H9 (cell line): ENCODE results near the gene ZCWPW1. TPM values are rescaled to one million over a fixed set of nuclear protein-coding genes. Genes with fewer than 3 reads are reported as not detected.

Source experiments
- DNase-seq: peaks from one replicate; pipeline ENCODE4 v3.0.0-alpha.2; 2017
- H2AFZ ChIP-seq: one replicate; pipeline ENCODE4 v1.6.1; 2013; ENCODE audit warnings: mild to moderate bottlenecking, low read length, control low read depth, moderate library complexity
- H2AK5ac ChIP-seq: 2 replicates; pipeline ENCODE4 v1.6.1; 2013; ENCODE audit warnings: low read length, control low read depth, mixed read lengths; ENCODE audit not compliant: insufficient read length
- H2BK120ac ChIP-seq: one replicate; pipeline ENCODE4 v1.6.1; 2013; ENCODE audit warnings: low read depth, mild to moderate bottlenecking, low read length, control low read depth, inconsistent platforms; ENCODE audit not compliant: poor library complexity, severe bottlenecking
- H2BK12ac ChIP-seq: 2 replicates; pipeline ENCODE4 v1.6.1; 2013; ENCODE audit warnings: low read length, control low read depth, mixed read lengths, low read depth; ENCODE audit not compliant: insufficient read length
- H2BK15ac ChIP-seq: 2 replicates; pipeline ENCODE4 v1.6.1; 2013; ENCODE audit warnings: low read depth, low read length, control low read depth
- H2BK20ac ChIP-seq: one replicate; pipeline ENCODE4 v1.6.1; 2013; ENCODE audit warnings: low read depth, mild to moderate bottlenecking, low read length, control low read depth, inconsistent platforms; ENCODE audit not compliant: poor library complexity, severe bottlenecking
- H2BK5ac ChIP-seq: 2 replicates; pipeline ENCODE4 v1.6.1; 2013; ENCODE audit warnings: low read length, control low read depth, mixed read lengths; ENCODE audit not compliant: insufficient read length
- H3K14ac ChIP-seq: 2 replicates; pipeline ENCODE4 v1.6.1; 2013; ENCODE audit warnings: low read length, control low read depth; ENCODE audit not compliant: insufficient read depth
- H3K18ac ChIP-seq: 2 replicates; pipeline ENCODE4 v1.6.1; 2013; ENCODE audit warnings: low read depth, mild to moderate bottlenecking, mixed read lengths, low read length, control low read depth; ENCODE audit not compliant: insufficient read length
- H3K23ac ChIP-seq: 2 replicates; pipeline ENCODE4 v1.6.1; 2013; ENCODE audit warnings: low read length, control low read depth, mixed read lengths, low read depth; ENCODE audit not compliant: insufficient read length
- H3K23me2 ChIP-seq: 2 replicates; pipeline ENCODE4 v1.6.1; 2013; ENCODE audit warnings: low read depth, mild to moderate bottlenecking, mixed read lengths, low read length, control low read depth; ENCODE audit not compliant: insufficient read length, poor library complexity, severe bottlenecking
- H3K27ac ChIP-seq: 2 replicates; pipeline ENCODE4 v1.5.1; 2013; ENCODE audit warnings: low read length, control low read depth, mixed read lengths, low read depth; ENCODE audit not compliant: insufficient read length
- H3K27me3 ChIP-seq: 2 replicates; pipeline ENCODE4 v1.6.1; 2013; ENCODE audit warnings: low read length, control low read depth, inconsistent platforms; ENCODE audit not compliant: insufficient read depth
- H3K4ac ChIP-seq: 2 replicates; pipeline ENCODE4 v1.6.1; 2013; ENCODE audit warnings: low read depth, mild to moderate bottlenecking, control low read depth, inconsistent platforms, low read length, moderate library complexity
- H3K4me1 ChIP-seq: 2 replicates; pipeline ENCODE4 v1.6.1; 2013; ENCODE audit warnings: low read length, control low read depth, inconsistent platforms; ENCODE audit not compliant: insufficient read depth
- H3K4me2 ChIP-seq: 2 replicates; pipeline ENCODE4 v1.6.1; 2013; ENCODE audit warnings: low read length, control low read depth, mixed read lengths; ENCODE audit not compliant: insufficient read length, insufficient read depth
- H3K56ac ChIP-seq: 2 replicates; pipeline ENCODE4 v1.6.1; 2013; ENCODE audit warnings: low read depth, mild to moderate bottlenecking, mixed read lengths, low read length, control low read depth; ENCODE audit not compliant: insufficient read length
- H3K79me1 ChIP-seq: 2 replicates; pipeline ENCODE4 v1.6.1; 2013; ENCODE audit warnings: low read depth, mild to moderate bottlenecking, moderate library complexity, low read length, control low read depth, inconsistent platforms; ENCODE audit not compliant: insufficient read depth, poor library complexity, severe bottlenecking
- H3K79me2 ChIP-seq: 2 replicates; pipeline ENCODE4 v1.6.1; 2013; ENCODE audit warnings: low read length, control low read depth, inconsistent platforms; ENCODE audit not compliant: insufficient read depth
- H3K9ac ChIP-seq: 2 replicates; pipeline ENCODE4 v1.6.1; 2013; ENCODE audit warnings: low read length, control low read depth, mixed read lengths; ENCODE audit not compliant: insufficient read length; ENCODE audit errors: extremely low read depth
- H3K9me3 ChIP-seq: one replicate; pipeline ENCODE4 v1.6.1; 2013; ENCODE audit warnings: low read depth, low read length, inconsistent platforms; ENCODE audit not compliant: control insufficient read depth
- H3T11ph ChIP-seq: one replicate; pipeline ENCODE4 v1.6.1; 2013; ENCODE audit warnings: mild to moderate bottlenecking, low read length, control low read depth, inconsistent platforms
- H4K20me1 ChIP-seq: one replicate; pipeline ENCODE4 v1.6.1; 2013; ENCODE audit not compliant: control insufficient read depth, insufficient read length, insufficient read depth
- H4K5ac ChIP-seq: 2 replicates; pipeline ENCODE4 v1.6.1; 2013; ENCODE audit warnings: low read depth, mild to moderate bottlenecking, mixed read lengths, low read length, control low read depth; ENCODE audit not compliant: insufficient read length
- H4K8ac ChIP-seq: replicated peaks from 2 replicates; pipeline ENCODE4 v1.6.1; 2013; ENCODE audit warnings: low read length, control low read depth, mixed read lengths, low read depth; ENCODE audit not compliant: insufficient read length
- H4K91ac ChIP-seq: 2 replicates; pipeline ENCODE4 v1.6.1; 2013; ENCODE audit warnings: low read depth, mild to moderate bottlenecking, moderate library complexity, mixed read lengths, low read length, control low read depth; ENCODE audit not compliant: insufficient read length
- H3K27ac Mint-ChIP-seq, 3 experiments: 2 replicates in 2 of 3; 3 replicates in 1 of 3; pipeline ENCODE4 v1.8.0; 2020 to 2021; ENCODE audit warnings: mixed read lengths in 3 of 3, mild to moderate bottlenecking in 1 of 3, moderate library complexity in 1 of 3
- H3K27me3 Mint-ChIP-seq: 2 replicates; pipeline ENCODE4 v1.8.0; 2021; ENCODE audit warnings: low read depth, mild to moderate bottlenecking, moderate library complexity, mixed read lengths
- H3K36me3 Mint-ChIP-seq, 3 experiments: 2 replicates in 2 of 3; 3 replicates in 1 of 3; pipeline ENCODE4 v1.8.0; 2020 to 2021; ENCODE audit warnings: low read depth in 3 of 3, mixed read lengths in 3 of 3; ENCODE audit not compliant: insufficient read depth in 1 of 3
- H3K4me1 Mint-ChIP-seq, 2 experiments: 2 replicates each; pipeline ENCODE4 v1.8.0; 2020; ENCODE audit warnings: mixed read lengths in 2 of 2
- H3K4me3 Mint-ChIP-seq, 2 experiments: 2 replicates in 1 of 2; 3 replicates in 1 of 2; pipeline ENCODE4 v1.8.0; 2020 to 2021; ENCODE audit warnings: mild to moderate bottlenecking in 2 of 2, mixed read lengths in 2 of 2, moderate library complexity in 1 of 2
- H3K9me3 Mint-ChIP-seq, 2 experiments: 2 replicates in 1 of 2; 3 replicates in 1 of 2; pipeline ENCODE4 v1.8.0; 2020; ENCODE audit warnings: mild to moderate bottlenecking in 2 of 2, mixed read lengths in 2 of 2, moderate library complexity in 1 of 2
- CTCF ChIP-seq: fragments of 200-600 bp; sonication (generic); conservative IDR thresholded peaks from 3 replicates; pipeline ENCODE4 v1.8.0; 2021; ENCODE audit warnings: antibody characterized with exemption, mild to moderate bottlenecking
- WGBS: extraction: QIAGEN DNeasy Blood & Tissue Kit; methylation state at CpG from one replicate; pipeline ENCODE4 v1.1.7; 2013; ENCODE audit warnings: missing lambda C conversion rate, low lambda C conversion rate, mixed read lengths; ENCODE audit not compliant: insufficient read length; ENCODE audit errors: extremely low coverage; 5-methylcytosine and 5-hydroxymethylcytosine counted together
- total RNA-seq: library from RNA; stranded (reverse); gene quantifications from 2 replicates; pipeline ENCODE4 v1.2.1, GENCODE V29; 2021

Gene ZCWPW1
- total RNA-seq, 1 experiment from 2014 or later, result 1.1 TPM

GRCh38 chr7:100428967-100429636 lies 599 bp upstream of the ZCWPW1 start:
- no CpG with 5 or more reads among the region's 40 CpGs for WGBS

More at GRCh38 chr7:100428967-100429636, 599 bp upstream of the ZCWPW1 start:
- no peak overlapping the region for H2BK120ac ChIP-seq
- no peak overlapping the region for H2BK20ac ChIP-seq
- H2BK12ac ChIP-seq, result no peak overlapping the region
- H4K20me1 ChIP-seq, result no peaks in the 10 kb centered on the region
- H4K91ac ChIP-seq, result no peak overlapping the region
- Mint-ChIP-seq H3K36me3 (peaks cover 28 to 37% (median 29%) of the 10 kb centered on the region in 3 experiments), H3K9me3 (peaks cover 4 to 14% of the 10 kb centered on the region in 2 experiments; a peak in 3 of 5 replicates), H3K27me3 (peaks cover 25% of the 10 kb centered on the region), H3K4me1 (peaks cover 34 to 35% of the 10 kb centered on the region in 2 experiments), H3K4me3 (peak overlapping the region; percentile 95 to 98), H3K27ac (peak overlapping the region; percentile 100)
- H3K23ac ChIP-seq, result no peak overlapping the region
- H2BK15ac ChIP-seq, result no peak overlapping the region
- H2AFZ ChIP-seq, result no peak overlapping the region
- peak overlapping the region; percentile 68 for H3K4me2 ChIP-seq
- no peaks in the 10 kb centered on the region; the same call in 1 of the 2 replicates for H3K79me2 ChIP-seq
- H3K9ac ChIP-seq, result peak overlapping the region; percentile 86
- H3K56ac ChIP-seq, result no peak overlapping the region
- H3T11ph ChIP-seq, result no peak overlapping the region
- no peak for TF ChIP-seq CTCF
- no peaks in the 10 kb centered on the region for H3K27me3 ChIP-seq
- no peak overlapping the region; the same call in 1 of the 2 replicates for H3K4ac ChIP-seq
- H3K23me2 ChIP-seq, result peaks cover 4% of the 10 kb centered on the region
- peak; percentile 99 for DNase-seq
- H3K4me1 ChIP-seq, result no peaks in the 10 kb centered on the region
- no peak overlapping the region for H4K5ac ChIP-seq
- H2BK5ac ChIP-seq, result no peak overlapping the region
- no peaks in the 10 kb centered on the region for H3K9me3 ChIP-seq
- peaks cover 3% of the 10 kb centered on the region for H3K79me1 ChIP-seq
- no peak overlapping the region for H4K8ac ChIP-seq
- H3K18ac ChIP-seq, result peak overlapping the region; percentile 97
- no peak overlapping the region for H2AK5ac ChIP-seq
- H3K14ac ChIP-seq, result peak overlapping the region; percentile 95
- peak overlapping the region; percentile 68 for H3K27ac ChIP-seq
